Osteoblast (primary cell): ENCODE measurements around the gene ANKRD40CL. TPM values are rescaled to one million over a fixed set of nuclear protein-coding genes. Genes with fewer than 3 reads are reported as not detected.
"Not testable (repeated sequence)": the region's sequence is repeated elsewhere in the genome, so short reads cannot be mapped to it uniquely, and the experiment has no call there.

Source experiments
- DNase-seq: peaks from one replicate; pipeline ENCODE4 v3.0.0; 2011; ENCODE audit warnings: low spot score, mixed read lengths; ENCODE audit not compliant: insufficient read length; ENCODE audit errors: missing footprints
- H2AFZ ChIP-seq: 2 replicates; pipeline ENCODE4 v1.6.0; 2011; ENCODE audit warnings: mild to moderate bottlenecking, low read length
- H3K27ac ChIP-seq: 2 replicates; pipeline ENCODE4 v1.5.1; 2011; ENCODE audit warnings: mild to moderate bottlenecking, low read depth, low read length, moderate library complexity
- H3K27me3 ChIP-seq: 2 replicates; pipeline ENCODE4 v1.6.0; 2012; ENCODE audit warnings: mild to moderate bottlenecking, control low read depth, inconsistent platforms, low read length, moderate library complexity; ENCODE audit not compliant: insufficient read depth
- H3K36me3 ChIP-seq: 2 replicates; pipeline ENCODE4 v1.5.1; 2011; ENCODE audit warnings: mild to moderate bottlenecking, low read length, control low read depth, moderate library complexity; ENCODE audit not compliant: insufficient read depth
- H3K4me1 ChIP-seq: 2 replicates; pipeline ENCODE4 v1.5.1; 2011; ENCODE audit warnings: mild to moderate bottlenecking, low read length, control low read depth, moderate library complexity; ENCODE audit not compliant: insufficient read depth
- H3K4me2 ChIP-seq: 2 replicates; pipeline ENCODE4 v1.6.0; 2011; ENCODE audit warnings: mild to moderate bottlenecking, low read length; ENCODE audit not compliant: insufficient read depth
- H3K4me3 ChIP-seq: fragments of 200-600 bp; sonication (generic); 3 replicates; pipeline ENCODE4 v1.5.1; 2012; ENCODE audit warnings: mild to moderate bottlenecking, low read length, inconsistent platforms; ENCODE audit not compliant: insufficient read depth
- H3K79me2 ChIP-seq: 2 replicates; pipeline ENCODE4 v1.6.0; 2012; ENCODE audit warnings: mild to moderate bottlenecking, low read length, control low read depth, inconsistent platforms; ENCODE audit not compliant: insufficient read depth
- H3K9me3 ChIP-seq: 2 replicates; pipeline ENCODE4 v1.5.1; 2011; ENCODE audit warnings: low read depth, low read length, control low read depth
- H4K20me1 ChIP-seq: 2 replicates; pipeline ENCODE4 v1.6.0; 2012; ENCODE audit warnings: mild to moderate bottlenecking, low read length, control low read depth; ENCODE audit not compliant: insufficient read depth
- CTCF ChIP-seq: IDR thresholded peaks from 2 replicates; pipeline ENCODE4 v1.5.1; 2011; ENCODE audit warnings: mild to moderate bottlenecking, low read depth, low read length, moderate library complexity; ENCODE audit errors: extremely low read depth
- total RNA-seq: library from RNA; depleted of rRNA; stranded (reverse); fragments of >200 nt; gene quantifications from 2 replicates; pipeline ENCODE4 v1.2.3, GENCODE V29; 2012

Gene ANKRD40CL
- total RNA-seq, 1 donor = 0.36 TPM

GRCh38 chr17:50806141-50806643 is 38.9 kb upstream of the ANKRD40CL start:
- peak; percentile 84 for DNase-seq
- H3K4me3 ChIP-seq = no peak overlapping the region
- H3K9me3 ChIP-seq = no peaks in the 10 kb centered on the region
- no peaks in the 10 kb centered on the region for H3K36me3 ChIP-seq
- H3K4me1 ChIP-seq = peaks cover 11% of the 10 kb centered on the region
- H3K4me2 ChIP-seq = no peak overlapping the region
- no peak overlapping the region for H3K27ac ChIP-seq
- H2AFZ ChIP-seq = no peak overlapping the region
- peak; percentile 41 for TF ChIP-seq CTCF
- peaks cover under 1% of the 10 kb centered on the region for H3K27me3 ChIP-seq
- H4K20me1 ChIP-seq = no peaks in the 10 kb centered on the region
- H3K79me2 ChIP-seq = no peaks in the 10 kb centered on the region

GRCh38 chr17:50805486-50805885 is 38.2 kb upstream of the ANKRD40CL start:
- no peaks in the 10 kb centered on the region for H3K27me3 ChIP-seq
- TF ChIP-seq CTCF = no peak

GRCh38 chr17:50804749-50805475 is 37.6 kb upstream of the ANKRD40CL start:
- DNase-seq, H2AFZ ChIP-seq, H3K36me3 ChIP-seq, H3K4me3 ChIP-seq, H3K4me2 ChIP-seq, H4K20me1 ChIP-seq, H3K27me3 ChIP-seq, H3K27ac ChIP-seq, H3K79me2 ChIP-seq, H3K9me3 ChIP-seq: not testable (repeated sequence)
- peaks cover 11% of the 10 kb centered on the region for H3K4me1 ChIP-seq

More at GRCh38 chr17:50805486-50805885, 38.2 kb upstream of the ANKRD40CL start:
- Histone ChIP-seq H4K20me1 (no peaks in the 10 kb centered on the region), H2AFZ (no peak overlapping the region), H3K27ac (no peak overlapping the region), H3K36me3 (no peaks in the 10 kb centered on the region), H3K4me3 (no peak overlapping the region), H3K9me3 (no peaks in the 10 kb centered on the region), H3K4me2 (no peak overlapping the region), H3K79me2 (no peaks in the 10 kb centered on the region), H3K4me1 (peaks cover 11% of the 10 kb centered on the region)
- DNase-seq = no peak

GRCh38 chr17:50803676-50804075 is 36.4 kb upstream of the ANKRD40CL start:
- Histone ChIP-seq H3K27ac (no peak overlapping the region), H3K36me3 (no peaks in the 10 kb centered on the region), H3K4me1 (peaks cover 11% of the 10 kb centered on the region), H2AFZ (no peak overlapping the region), H3K27me3 (no peaks in the 10 kb centered on the region), H3K9me3 (no peaks in the 10 kb centered on the region), H3K4me3 (no peak overlapping the region), H3K79me2 (no peaks in the 10 kb centered on the region), H4K20me1 (no peaks in the 10 kb centered on the region), H3K4me2 (no peak overlapping the region)
- TF ChIP-seq CTCF = no peak
- DNase-seq = no peak
